Germinal center (tissue), 1 donor: ENCODE data around the gene LRCH1.

Experiments
- DNase-seq: peaks from one replicate; pipeline ENCODE4 v3.0.0; 2012; ENCODE audit warnings: mixed read lengths, low spot score

The LRCH1 gene

GRCh38 chr13:46639033-46639981 is 86.3 kb downstream of the LRCH1 start:
- DNase-seq: no peak

- no peak for DNase-seq
Observed at GRCh38 chr13:46640843-46641242, 87.9 kb downstream of the LRCH1 start.

- DNase-seq: no peak
Observed at GRCh38 chr13:46641274-46642081, 88.5 kb downstream of the LRCH1 start.

- no peak for DNase-seq
Observed at GRCh38 chr13:46642254-46642653, 89.3 kb downstream of the LRCH1 start.

- DNase-seq: no peak
Observed at GRCh38 chr13:46643165-46643777, 90.3 kb downstream of the LRCH1 start.

GRCh38 chr13:46644816-46645215 is 91.8 kb downstream of the LRCH1 start:
- no peak for DNase-seq

- no peak for DNase-seq
Observed at GRCh38 chr13:46647512-46648065, 94.6 kb downstream of the LRCH1 start.

- DNase-seq: no peak
Observed at GRCh38 chr13:46648166-46648607, 95.2 kb downstream of the LRCH1 start.

- DNase-seq: no peak
Observed at GRCh38 chr13:46649816-46650215, 96.8 kb downstream of the LRCH1 start.

- DNase-seq: no peak
Observed at GRCh38 chr13:46654951-46655350, 102.0 kb downstream of the LRCH1 start.

- no peak for DNase-seq
Observed at GRCh38 chr13:46655377-46656180, 102.6 kb downstream of the LRCH1 start.

GRCh38 chr13:46656786-46657185 is 103.8 kb downstream of the LRCH1 start:
- no peak for DNase-seq

GRCh38 chr13:46659413-46660065 is 106.6 kb downstream of the LRCH1 start:
- no peak for DNase-seq

GRCh38 chr13:46660416-46660815 is 107.4 kb downstream of the LRCH1 start:
- DNase-seq: no peak

GRCh38 chr13:46660857-46661256 is 107.9 kb downstream of the LRCH1 start:
- no peak for DNase-seq

GRCh38 chr13:46662690-46663089 is 109.7 kb downstream of the LRCH1 start:
- no peak for DNase-seq

GRCh38 chr13:46663206-46664037 is 110.5 kb downstream of the LRCH1 start:
- DNase-seq: no peak

GRCh38 chr13:46664195-46664594 is 111.2 kb downstream of the LRCH1 start:
- no peak for DNase-seq

- DNase-seq: no peak
Observed at GRCh38 chr13:46665248-46665632, 112.3 kb downstream of the LRCH1 start.
